ENCODE measurements around the gene POTEF. TPM values are rescaled to one million over a fixed set of nuclear protein-coding genes. Genes with fewer than 3 reads are reported as not detected.
"Not testable (repeated sequence)": the region's sequence is repeated elsewhere in the genome, so short reads cannot be mapped to it uniquely, and the experiment has no call there.

POTEF gene

DNA sequence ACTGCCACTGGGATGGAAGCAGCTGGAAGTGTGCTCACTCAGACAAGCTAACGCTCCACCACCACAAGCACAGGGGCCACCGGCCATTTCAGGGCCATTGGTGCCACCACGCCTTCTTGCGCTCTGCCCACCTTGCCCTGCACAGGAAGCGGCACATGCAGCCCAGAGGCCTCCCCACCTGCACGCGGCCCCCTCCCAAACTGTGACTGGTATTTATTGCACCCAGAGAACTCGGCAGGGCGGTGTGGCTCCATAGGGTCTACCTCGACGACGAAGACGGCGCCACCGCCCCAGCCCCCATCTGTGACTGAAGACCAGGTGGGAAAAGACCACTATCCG lies 90.8 kb downstream of the POTEF start:
- not testable (repeated sequence) for H3K27me3 ChIP-seq (ENCODE audit: control insufficient read depth in 1 of 2, insufficient read depth in 1 of 2, low read length in 2 of 2); H2BK12ac ChIP-seq (ENCODE audit: low read length in 2 of 2); H3K23ac ChIP-seq (ENCODE audit: low read length in 2 of 2); H3K9me3 ChIP-seq (ENCODE audit: control insufficient read depth, low read length); H3K79me1 ChIP-seq (replicated peaks; ENCODE audit: low read length, poor library complexity, severe bottlenecking); H4K91ac ChIP-seq (ENCODE audit: low read length); H4K8ac ChIP-seq (ENCODE audit: low read length); H3K4me3 ChIP-seq (ENCODE audit: insufficient read depth in 1 of 2, low read depth in 1 of 2, low read length in 2 of 2); H3K4me2 ChIP-seq (ENCODE audit: low read length, poor library complexity, severe bottlenecking); H2AK5ac ChIP-seq (ENCODE audit: low read length, severe bottlenecking); H2AFZ ChIP-seq (ENCODE audit: low read depth, low read length); H3K27ac ChIP-seq (ENCODE audit: low read length, poor library complexity, severe bottlenecking); H3K4me1 ChIP-seq (ENCODE audit: control insufficient read depth, insufficient read depth, low read depth, low read length); H3K4ac ChIP-seq (ENCODE audit: low read depth in 1 of 2, low read length in 2 of 2); H2BK5ac ChIP-seq (ENCODE audit: low read depth, low read length, poor library complexity, severe bottlenecking); H2BK15ac ChIP-seq (ENCODE audit: low read depth, poor library complexity, severe bottlenecking); H3K36me3 ChIP-seq (ENCODE audit: control insufficient read depth in 1 of 2, insufficient read depth in 2 of 2, low read depth in 1 of 2, low read length in 2 of 2); H3K9ac ChIP-seq (ENCODE audit: low read length); H3K18ac ChIP-seq (ENCODE audit: low read depth in 1 of 2, low read length in 2 of 2); H2BK120ac ChIP-seq (ENCODE audit: low read depth, low read length); DNase-seq; H3K14ac ChIP-seq (ENCODE audit: low read length in 2 of 2)
- no CpG with 5 or more reads among the region's 16 CpGs for WGBS

DNA sequence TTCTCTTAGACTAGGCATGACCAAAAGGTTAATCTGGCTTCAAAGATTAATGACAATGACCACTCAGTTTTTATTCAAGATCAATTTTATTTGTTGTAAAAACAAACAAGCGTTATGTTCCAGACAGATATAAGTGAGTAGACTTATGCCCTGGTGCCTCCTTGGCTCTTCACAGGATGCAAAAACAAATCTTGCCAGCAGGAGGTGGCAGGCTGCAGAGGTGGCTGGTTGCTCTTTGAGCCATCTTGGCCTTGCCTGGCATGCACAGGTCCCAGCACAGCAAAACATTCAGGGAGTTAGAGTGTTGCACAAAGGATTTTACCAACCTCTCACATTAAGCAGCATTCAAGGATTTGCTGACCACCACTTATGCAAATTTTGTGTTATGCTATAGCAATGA lies 103.1 kb downstream of the POTEF start:
- H4K91ac ChIP-seq (ENCODE audit: low read length); H2AK5ac ChIP-seq (ENCODE audit: low read length, severe bottlenecking); H3K4me1 ChIP-seq (ENCODE audit: control insufficient read depth, insufficient read depth, low read depth, low read length); H2AFZ ChIP-seq (ENCODE audit: low read depth, low read length); H3K18ac ChIP-seq (ENCODE audit: low read depth in 1 of 2, low read length in 2 of 2); H3K27ac ChIP-seq (ENCODE audit: low read length, poor library complexity, severe bottlenecking); H2BK12ac ChIP-seq (ENCODE audit: low read length in 2 of 2); DNase-seq; H2BK120ac ChIP-seq (ENCODE audit: low read depth, low read length); H3K4me2 ChIP-seq (ENCODE audit: low read length, poor library complexity, severe bottlenecking); H3K4me3 ChIP-seq (ENCODE audit: insufficient read depth in 1 of 2, low read depth in 1 of 2, low read length in 2 of 2); H3K9me3 ChIP-seq (ENCODE audit: control insufficient read depth, low read length); H2BK15ac ChIP-seq (ENCODE audit: low read depth, poor library complexity, severe bottlenecking); H3K79me1 ChIP-seq (replicated peaks; ENCODE audit: low read length, poor library complexity, severe bottlenecking); H4K8ac ChIP-seq (ENCODE audit: low read length); H3K14ac ChIP-seq (ENCODE audit: low read length in 2 of 2); H2BK5ac ChIP-seq (ENCODE audit: low read depth, low read length, poor library complexity, severe bottlenecking); H3K4ac ChIP-seq (ENCODE audit: low read depth in 1 of 2, low read length in 2 of 2); H3K27me3 ChIP-seq (ENCODE audit: control insufficient read depth in 1 of 2, insufficient read depth in 1 of 2, low read length in 2 of 2); H3K9ac ChIP-seq (ENCODE audit: low read length); H3K23ac ChIP-seq (ENCODE audit: low read length in 2 of 2); H3K36me3 ChIP-seq (ENCODE audit: control insufficient read depth in 1 of 2, insufficient read depth in 2 of 2, low read depth in 1 of 2, low read length in 2 of 2): not testable (repeated sequence)
- WGBS: 77% methylated on average over 1 of the region's 1 CpG

Small RNA genes within 50 kb of the gene (small RNA-seq; reads per million reads assigned to genes)
- gene AC018865.2 (ENCODE audit: low read depth) (not detected), gene RNU6-1049P (ENCODE audit: low read depth) (not detected)
